Transverse colon (tissue), 4 donors: ENCODE measurements around the gene PGGT1B. TPM values are rescaled to one million over a fixed set of nuclear protein-coding genes. Genes with fewer than 3 reads are reported as not detected.

ENCODE experiments used
- DNase-seq: peaks from one replicate; pipeline ENCODE4 v3.0.0-alpha.2; 2019
- H3K27ac ChIP-seq, 4 donors: fragments of 200-600 bp; sonication (generic); 2 replicates each; pipeline ENCODE4 v1.5.1; 2016 to 2018; ENCODE audit warnings: inconsistent platforms in 4 of 4
- H3K27me3 ChIP-seq: fragments of 200-600 bp; sonication (generic); 2 replicates; pipeline ENCODE4 v1.5.1; 2017; ENCODE audit warnings: inconsistent platforms
- H3K36me3 ChIP-seq, 4 donors: fragments of 200-600 bp; sonication (generic); 2 replicates each; pipeline ENCODE4 v1.5.1; 2017 to 2019; ENCODE audit warnings: inconsistent platforms in 4 of 4
- H3K4me1 ChIP-seq, 4 donors: fragments of 200-600 bp; sonication (generic); 2 replicates each; pipeline ENCODE4 v1.5.1; 2017 to 2020; ENCODE audit warnings: inconsistent platforms in 4 of 4
- H3K4me3 ChIP-seq, 4 donors: fragments of 200-600 bp; sonication (generic); 1 replicate in 1 of 4; 2 replicates in 3 of 4; pipeline versions ENCODE4 v1.5.1 to v1.6.1; 2017 to 2019; ENCODE audit warnings: inconsistent platforms in 4 of 4
- H3K9me3 ChIP-seq, 2 donors: fragments of 200-600 bp; sonication (generic); 2 replicates each; pipeline ENCODE4 v1.5.1; 2017 to 2019; ENCODE audit warnings: inconsistent platforms in 2 of 2
- CTCF ChIP-seq, 5 experiments: fragments of 200-600 bp in 3 of 5; fragments of 450-650 bp in 2 of 5; sonication (generic) in 3 of 5; IDR thresholded peaks; 1 replicate in 2 of 5; 2 replicates in 3 of 5; pipeline ENCODE4 v1.5.1; 2016 to 2017; ENCODE audit warnings: antibody characterized with exemption in 5 of 5, inconsistent platforms in 3 of 5, mild to moderate bottlenecking in 2 of 5, moderate library complexity in 1 of 5
- EP300 ChIP-seq: sonication (generic); formaldehyde crosslinking; IDR thresholded peaks from one replicate; pipeline ENCODE4 v1.6.1; 2017; ENCODE audit warnings: antibody characterized with exemption, low read depth
- POLR2A ChIP-seq: fragments of 450-650 bp; IDR thresholded peaks from one replicate; pipeline ENCODE4 v1.6.1; 2016; ENCODE audit warnings: antibody characterized with exemption, mild to moderate bottlenecking, moderate library complexity
- POLR2AphosphoS5 ChIP-seq, 3 donors: sonication (generic); formaldehyde crosslinking; IDR thresholded peaks; one replicate each; pipeline ENCODE4 v1.6.1; 2016; ENCODE audit warnings: antibody characterized with exemption in 3 of 3
- WGBS, 2 donors: methylation state at CpG; one replicate each; pipeline ENCODE4 v1.1.5; 2018; ENCODE audit warnings: low coverage in 1 of 2; 5-methylcytosine and 5-hydroxymethylcytosine counted together
- in situ Hi-C, 4 donors: fragments of 200-750 bp; cut with MboI; loops; one replicate each; pipeline versions ENCODE4 v1.15.0 to v1.15.1; 2017; ENCODE audit warnings: low sequenced_read_pairs in 3 of 4, low pct_ligation_motif_present in 1 of 4, low pct_unique_long_range_greater_than_20kb in 1 of 4
- intact Hi-C: fragments of 100-400 bp; cut with DNase I; formaldehyde crosslinking; loops from one replicate; pipeline ENCODE4 v1.15.1; 2023; ENCODE audit warnings: low total_unique reads
- total RNA-seq, 4 donors: library from RNA; depleted of rRNA; stranded (reverse); fragments of >200 nt; gene quantifications; one replicate each; pipeline ENCODE4 v1.1.0, GENCODE V29; 2016

Gene PGGT1B
- total RNA-seq, 4 donors from 2014 or later: 3.4 to 26.4 (median 12.8) TPM

- H3K9me3 ChIP-seq: no peaks in the 10 kb centered on the region
- no peak for DNase-seq
- no peaks in the 10 kb centered on the region for H3K36me3 ChIP-seq
- peaks cover 5 to 54% (median 35%) of the 10 kb centered on the region in 4 donors for H3K4me1 ChIP-seq
- intact Hi-C loops: no loop called here
- in situ Hi-C loops: no loop called here
- H3K27ac ChIP-seq: peak overlapping the region; percentile 70 to 81 (median 78)
- TF ChIP-seq CTCF (IDR thresholded peaks at IDR 0.05): no peak
- no peak for TF ChIP-seq EP300
- TF ChIP-seq POLR2A: no peak
- no peak for TF ChIP-seq POLR2AphosphoS5 (IDR thresholded peaks at IDR 0.05)
- no peak overlapping the region for H3K4me3 ChIP-seq
- 25 to 35% methylated on average over 1 to 2 of the region's 2 CpGs for WGBS, 2 donors
- H3K27me3 ChIP-seq: peaks cover 5% of the 10 kb centered on the region
Observed at GRCh38 chr5:115189866-115190265, 72.8 kb downstream of the PGGT1B start.

GRCh38 chr5:115186794-115187193 is 75.9 kb downstream of the PGGT1B start:
- H3K9me3 ChIP-seq: no peaks in the 10 kb centered on the region
- DNase-seq: no peak
- H3K4me1 ChIP-seq: peaks cover 0 to 29% (median 14%) of the 10 kb centered on the region in 4 donors
- TF ChIP-seq POLR2AphosphoS5 (IDR thresholded peaks at IDR 0.05) (no peak), POLR2A (no peak), EP300 (no peak), CTCF (IDR thresholded peaks at IDR 0.05) (no peak)
- no peak overlapping the region for H3K4me3 ChIP-seq
- intact Hi-C loops: no loop called here
- in situ Hi-C loops: no loop called here
- peaks cover 36% of the 10 kb centered on the region for H3K27me3 ChIP-seq
- H3K36me3 ChIP-seq: no peaks in the 10 kb centered on the region
- H3K27ac ChIP-seq: no peak overlapping the region

- H3K27ac ChIP-seq: no peak overlapping the region
- in situ Hi-C loops: no loop called here
- peaks cover 7 to 20% (median 12%) of the 10 kb centered on the region in 4 donors for H3K4me1 ChIP-seq
- peaks cover 56% of the 10 kb centered on the region for H3K27me3 ChIP-seq
- no peak for TF ChIP-seq POLR2AphosphoS5 (IDR thresholded peaks at IDR 0.05)
- no peak for TF ChIP-seq POLR2A
- TF ChIP-seq EP300: no peak
- no peak for TF ChIP-seq CTCF (IDR thresholded peaks at IDR 0.05)
- intact Hi-C loops: no loop called here
- no peak overlapping the region for H3K4me3 ChIP-seq
- H3K9me3 ChIP-seq: no peaks in the 10 kb centered on the region
- 63 to 67% methylated on average over 2 of the region's 2 CpGs for WGBS, 2 donors
- no peaks in the 10 kb centered on the region for H3K36me3 ChIP-seq
- DNase-seq: no peak
Observed at GRCh38 chr5:115184770-115185169, 77.9 kb downstream of the PGGT1B start.

- in situ Hi-C loops: no loop called here
- no peak for DNase-seq
- no peaks in the 10 kb centered on the region for H3K36me3 ChIP-seq
- H3K9me3 ChIP-seq: no peaks in the 10 kb centered on the region
- peaks cover 9 to 22% (median 17%) of the 10 kb centered on the region in 4 donors for H3K4me1 ChIP-seq
- no peak overlapping the region for H3K27ac ChIP-seq
- no peak overlapping the region for H3K4me3 ChIP-seq
- TF ChIP-seq POLR2A (no peak), POLR2AphosphoS5 (IDR thresholded peaks at IDR 0.05) (no peak), EP300 (no peak), CTCF (IDR thresholded peaks at IDR 0.05) (no peak)
- H3K27me3 ChIP-seq: peaks cover 74% of the 10 kb centered on the region
- intact Hi-C loops: no loop called here
Observed at GRCh38 chr5:115181757-115182156, 80.9 kb downstream of the PGGT1B start.
